ENCODE data around the gene ADGRB3.

The ADGRB3 gene

DNA sequence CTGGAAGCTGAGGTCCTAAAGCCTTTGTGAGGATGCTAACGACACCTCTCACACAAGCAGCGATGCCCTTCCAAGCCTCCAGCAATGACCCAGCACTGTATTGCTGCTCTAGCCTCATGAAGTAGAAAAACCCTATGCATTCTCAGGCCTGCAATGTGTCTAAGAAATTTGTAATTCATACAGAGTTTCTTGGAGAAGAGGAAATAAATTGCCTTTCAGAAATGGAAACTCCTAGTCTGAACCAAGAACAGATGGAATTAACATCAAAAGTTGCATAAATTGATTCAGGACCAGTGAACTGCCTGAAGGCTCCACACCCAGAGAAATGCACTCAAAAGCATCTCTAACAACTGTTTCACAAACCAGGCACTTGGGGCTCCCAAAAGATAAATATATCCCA, 353.6 kb downstream of the ADGRB3 start:
- no peaks in the 10 kb centered on the region for H3K9me3 ChIP-seq (ENCODE audit: control insufficient read depth, insufficient read depth, low read depth, low read length)
- no peaks in the 10 kb centered on the region for H3K4me1 ChIP-seq (ENCODE audit: control insufficient read depth, insufficient read depth, low read length)
- H3K36me3 ChIP-seq (ENCODE audit: control insufficient read depth, insufficient read depth, low read length): no peaks in the 10 kb centered on the region
- H3K9ac ChIP-seq (ENCODE audit: low read length): no peak overlapping the region
- H3K27me3 ChIP-seq (ENCODE audit: control insufficient read depth, insufficient read depth, low read length): no peaks in the 10 kb centered on the region
- H3K4me3 ChIP-seq (ENCODE audit: low read depth, low read length): no peak overlapping the region
- H3K27ac ChIP-seq (ENCODE audit: low read depth, low read length): no peak overlapping the region

DNA sequence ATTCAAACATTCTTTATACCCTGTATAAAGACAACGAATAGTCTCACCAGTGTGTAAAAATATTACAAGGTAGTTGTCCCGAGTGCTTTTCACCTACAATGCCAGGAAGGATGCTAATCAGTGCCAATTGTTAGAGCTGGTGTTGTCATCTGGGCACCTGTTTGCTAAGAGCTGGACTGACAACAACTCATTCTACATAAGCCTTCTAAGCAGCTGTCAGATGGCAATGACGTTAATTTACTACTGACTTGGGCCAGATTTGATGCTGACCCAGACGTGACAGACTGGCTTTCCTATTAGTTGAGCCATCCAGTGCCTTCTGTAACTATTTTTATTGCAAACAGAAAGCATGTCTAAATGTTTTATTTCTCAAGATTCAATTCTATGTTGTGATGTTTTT, 355.2 kb downstream of the ADGRB3 start:
- no peaks in the 10 kb centered on the region for H3K4me1 ChIP-seq (ENCODE audit: control insufficient read depth, insufficient read depth, low read length)
- no peaks in the 10 kb centered on the region for H3K27me3 ChIP-seq (ENCODE audit: control insufficient read depth, insufficient read depth, low read length)
- no peaks in the 10 kb centered on the region for H3K9me3 ChIP-seq (ENCODE audit: control insufficient read depth, insufficient read depth, low read depth, low read length)
- no peaks in the 10 kb centered on the region for H3K36me3 ChIP-seq (ENCODE audit: control insufficient read depth, insufficient read depth, low read length)
- no peak overlapping the region for H3K4me3 ChIP-seq (ENCODE audit: low read depth, low read length)
- H3K27ac ChIP-seq (ENCODE audit: low read depth, low read length): no peak overlapping the region
- H3K9ac ChIP-seq (ENCODE audit: low read length): no peak overlapping the region

DNA sequence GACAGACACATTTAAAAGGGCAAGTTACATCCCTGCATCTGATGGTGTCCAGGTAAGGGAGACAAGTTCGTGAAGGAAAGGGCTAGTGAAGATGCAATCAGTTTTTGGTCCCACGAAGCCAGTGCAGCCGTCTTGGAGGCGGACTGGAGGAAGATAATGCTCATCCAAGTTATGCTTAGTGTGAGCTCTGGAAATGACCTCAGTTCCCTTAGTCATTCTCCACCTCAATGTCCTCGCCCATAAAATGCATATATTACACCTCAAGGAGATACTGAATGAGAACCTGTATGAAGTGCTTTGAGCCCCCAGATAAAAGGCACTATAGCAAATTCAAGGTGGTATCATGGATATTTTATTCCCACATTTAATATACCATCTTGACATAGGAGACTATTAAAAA, 358.8 kb downstream of the ADGRB3 start:
- no peaks in the 10 kb centered on the region for H3K9me3 ChIP-seq (ENCODE audit: control insufficient read depth, insufficient read depth, low read depth, low read length)
- no peaks in the 10 kb centered on the region for H3K27me3 ChIP-seq (ENCODE audit: control insufficient read depth, insufficient read depth, low read length)
- H3K9ac ChIP-seq (ENCODE audit: low read length): no peak overlapping the region

DNA sequence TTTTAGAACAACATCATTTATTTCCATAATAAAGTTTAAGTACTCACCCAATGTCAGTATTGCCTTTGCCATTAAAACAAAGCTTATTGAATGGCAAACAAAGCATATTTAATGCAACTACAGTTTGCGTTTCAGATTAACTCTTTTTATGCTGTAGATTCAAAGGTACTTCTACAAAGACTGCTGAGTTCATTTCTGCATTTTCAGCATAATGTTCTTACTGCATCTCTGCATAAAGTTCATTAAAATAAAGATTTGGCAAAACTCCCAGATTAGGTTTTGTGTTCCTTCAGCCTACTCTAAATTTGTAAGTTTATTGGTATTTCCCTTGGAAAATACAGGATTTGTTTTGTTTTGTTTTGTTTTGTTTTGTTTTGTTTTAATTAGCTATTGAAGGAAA, 359.4 kb downstream of the ADGRB3 start:
- Histone ChIP-seq H3K27me3 (ENCODE audit: control insufficient read depth, insufficient read depth, low read length) (no peaks in the 10 kb centered on the region), H3K36me3 (ENCODE audit: control insufficient read depth, insufficient read depth, low read length) (no peaks in the 10 kb centered on the region), H3K4me1 (ENCODE audit: control insufficient read depth, insufficient read depth, low read length) (peaks cover 2% of the 10 kb centered on the region; the same call in 1 of the 2 replicates), H3K4me3 (ENCODE audit: low read depth, low read length) (no peak overlapping the region), H3K9me3 (ENCODE audit: control insufficient read depth, insufficient read depth, low read depth, low read length) (no peaks in the 10 kb centered on the region), H3K27ac (ENCODE audit: low read depth, low read length) (no peak overlapping the region), H3K9ac (ENCODE audit: low read length) (no peak overlapping the region)

More for the DNA sequence above, 358.8 kb downstream of the ADGRB3 start:
- H3K4me1 ChIP-seq (ENCODE audit: control insufficient read depth, insufficient read depth, low read length): peaks cover 2% of the 10 kb centered on the region; the same call in 1 of the 2 replicates
- no peak overlapping the region for H3K27ac ChIP-seq (ENCODE audit: low read depth, low read length)
- no peak overlapping the region for H3K4me3 ChIP-seq (ENCODE audit: low read depth, low read length)
- no peaks in the 10 kb centered on the region for H3K36me3 ChIP-seq (ENCODE audit: control insufficient read depth, insufficient read depth, low read length)

DNA sequence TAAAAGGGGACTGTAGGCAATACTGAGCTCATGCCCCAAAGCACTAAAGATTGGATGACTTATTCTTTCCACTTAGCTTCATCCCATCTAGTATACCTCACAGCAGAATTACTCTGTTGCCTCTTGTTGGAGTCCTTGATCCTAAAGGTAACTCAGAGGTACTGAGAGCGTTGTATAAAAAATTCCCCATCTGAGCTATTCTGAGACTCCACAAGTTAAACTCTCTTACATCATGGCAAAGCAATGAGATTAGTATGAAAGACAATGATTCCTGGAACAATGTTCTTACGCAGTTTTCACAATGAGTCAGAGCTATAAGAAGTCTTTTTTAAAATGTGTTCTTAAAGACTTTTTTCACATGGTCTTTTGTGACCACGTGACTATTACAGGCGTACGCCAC, 370.1 kb downstream of the ADGRB3 start:
- Histone ChIP-seq H3K27ac (ENCODE audit: low read depth, low read length) (no peak overlapping the region), H3K9ac (ENCODE audit: low read length) (no peak overlapping the region), H3K9me3 (ENCODE audit: control insufficient read depth, insufficient read depth, low read depth, low read length) (no peaks in the 10 kb centered on the region), H3K27me3 (ENCODE audit: control insufficient read depth, insufficient read depth, low read length) (no peaks in the 10 kb centered on the region), H3K4me1 (ENCODE audit: control insufficient read depth, insufficient read depth, low read length) (peaks cover 18% of the 10 kb centered on the region), H3K4me3 (ENCODE audit: low read depth, low read length) (no peak overlapping the region), H3K36me3 (ENCODE audit: control insufficient read depth, insufficient read depth, low read length) (no peaks in the 10 kb centered on the region)

DNA sequence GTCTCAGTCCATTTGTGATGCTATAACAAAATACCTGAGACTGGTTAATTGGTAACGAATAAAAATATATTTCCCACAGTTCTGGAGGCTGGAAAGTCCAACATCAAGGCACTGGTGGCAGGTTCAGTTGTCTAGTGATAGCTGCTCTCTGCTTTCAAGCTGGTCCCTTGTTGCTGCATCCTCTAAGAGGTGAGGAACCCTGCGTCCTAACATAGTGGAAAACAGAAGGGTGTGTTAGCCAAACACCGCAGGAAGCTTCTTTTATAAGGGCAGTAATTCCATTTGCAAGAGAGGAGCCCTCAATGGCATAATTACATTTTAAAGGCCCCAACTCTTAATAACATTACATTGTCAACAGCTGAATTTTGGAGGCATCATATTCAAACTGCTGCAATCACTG, 372.7 kb downstream of the ADGRB3 start:
- Histone ChIP-seq H3K27me3 (ENCODE audit: control insufficient read depth, insufficient read depth, low read length) (no peaks in the 10 kb centered on the region), H3K9ac (ENCODE audit: low read length) (no peak overlapping the region), H3K27ac (ENCODE audit: low read depth, low read length) (no peak overlapping the region), H3K36me3 (ENCODE audit: control insufficient read depth, insufficient read depth, low read length) (no peaks in the 10 kb centered on the region), H3K9me3 (ENCODE audit: control insufficient read depth, insufficient read depth, low read depth, low read length) (no peaks in the 10 kb centered on the region), H3K4me1 (ENCODE audit: control insufficient read depth, insufficient read depth, low read length) (peaks cover 26% of the 10 kb centered on the region), H3K4me3 (ENCODE audit: low read depth, low read length) (no peak overlapping the region)

DNA sequence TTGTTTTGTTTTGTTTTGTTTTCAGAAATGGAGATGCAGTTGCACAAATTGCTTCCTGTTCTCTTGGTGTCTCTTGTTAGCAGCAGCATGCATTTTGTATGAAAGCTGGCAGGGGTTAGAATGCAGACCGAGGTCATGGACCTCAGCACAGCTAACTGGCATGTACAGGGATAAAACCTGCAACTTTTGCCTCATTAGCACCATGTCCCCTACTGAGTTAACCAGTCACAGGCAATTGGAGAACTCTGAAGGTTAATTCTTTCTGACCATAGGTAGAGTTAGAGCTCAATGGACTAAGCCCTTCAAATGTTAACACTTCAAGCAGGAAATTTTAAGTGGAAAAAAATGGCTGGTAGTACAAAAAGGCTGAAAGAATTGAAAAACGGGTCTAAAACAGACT, 377.1 kb downstream of the ADGRB3 start:
- peaks cover 46% of the 10 kb centered on the region for H3K4me1 ChIP-seq (ENCODE audit: control insufficient read depth, insufficient read depth, low read length)
- no peaks in the 10 kb centered on the region for H3K9me3 ChIP-seq (ENCODE audit: control insufficient read depth, insufficient read depth, low read depth, low read length)
- no peak overlapping the region for H3K27ac ChIP-seq (ENCODE audit: low read depth, low read length)
- no peak overlapping the region for H3K9ac ChIP-seq (ENCODE audit: low read length)
- no peaks in the 10 kb centered on the region for H3K27me3 ChIP-seq (ENCODE audit: control insufficient read depth, insufficient read depth, low read length)
- H3K4me3 ChIP-seq (ENCODE audit: low read depth, low read length): no peak overlapping the region
- no peaks in the 10 kb centered on the region for H3K36me3 ChIP-seq (ENCODE audit: control insufficient read depth, insufficient read depth, low read length)

DNA sequence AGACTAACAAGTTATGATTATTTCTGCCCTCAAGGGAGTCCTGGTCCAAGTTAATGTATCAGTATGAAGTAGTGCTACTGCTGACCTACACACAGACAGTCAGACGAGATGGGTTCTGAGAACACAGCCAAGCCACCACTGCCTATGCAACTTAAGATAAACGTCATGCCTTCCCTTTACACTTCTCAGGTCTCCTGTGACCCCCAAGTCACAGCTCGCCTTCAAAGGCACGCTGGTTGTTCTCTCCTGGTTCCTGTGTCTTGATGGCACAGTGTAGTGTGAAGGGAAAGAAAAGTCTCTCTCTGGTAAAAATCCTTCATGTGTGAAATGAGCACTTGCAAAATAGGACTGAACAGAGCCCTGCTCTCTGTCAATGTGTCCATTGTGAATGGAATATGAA, 377.8 kb downstream of the ADGRB3 start:
- H3K9ac ChIP-seq (ENCODE audit: low read length): no peak overlapping the region
- no peaks in the 10 kb centered on the region for H3K9me3 ChIP-seq (ENCODE audit: control insufficient read depth, insufficient read depth, low read depth, low read length)
- no peak overlapping the region for H3K27ac ChIP-seq (ENCODE audit: low read depth, low read length)
- H3K4me3 ChIP-seq (ENCODE audit: low read depth, low read length): no peak overlapping the region
- H3K4me1 ChIP-seq (ENCODE audit: control insufficient read depth, insufficient read depth, low read length): peaks cover 40% of the 10 kb centered on the region
- H3K36me3 ChIP-seq (ENCODE audit: control insufficient read depth, insufficient read depth, low read length): no peaks in the 10 kb centered on the region
- no peaks in the 10 kb centered on the region for H3K27me3 ChIP-seq (ENCODE audit: control insufficient read depth, insufficient read depth, low read length)

DNA sequence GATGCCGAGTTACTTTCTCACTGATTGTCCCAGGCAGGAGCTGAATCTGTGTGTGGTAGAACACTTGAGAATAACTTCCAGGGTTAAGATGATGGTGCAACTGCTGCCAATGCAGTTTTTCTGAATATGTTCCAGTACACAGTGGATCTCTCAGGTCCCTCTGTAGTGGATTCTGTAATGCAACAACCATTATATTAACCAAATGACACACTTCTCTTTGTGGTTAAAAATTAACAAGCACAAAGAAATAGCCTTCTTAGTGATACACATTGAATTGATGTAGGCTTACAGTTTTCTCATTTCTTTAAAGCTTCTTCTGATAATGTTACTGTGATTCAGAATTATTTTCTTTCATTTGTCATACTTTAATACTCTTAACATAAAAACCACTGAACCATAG, 383.8 kb downstream of the ADGRB3 start:
- H3K27ac ChIP-seq (ENCODE audit: low read depth, low read length): no peak overlapping the region
- peaks cover 18% of the 10 kb centered on the region for H3K4me1 ChIP-seq (ENCODE audit: control insufficient read depth, insufficient read depth, low read length)
- no peak overlapping the region for H3K9ac ChIP-seq (ENCODE audit: low read length)
- no peaks in the 10 kb centered on the region for H3K9me3 ChIP-seq (ENCODE audit: control insufficient read depth, insufficient read depth, low read depth, low read length)
- no peaks in the 10 kb centered on the region for H3K36me3 ChIP-seq (ENCODE audit: control insufficient read depth, insufficient read depth, low read length)
- H3K4me3 ChIP-seq (ENCODE audit: low read depth, low read length): no peak overlapping the region
- no peaks in the 10 kb centered on the region for H3K27me3 ChIP-seq (ENCODE audit: control insufficient read depth, insufficient read depth, low read length)

DNA sequence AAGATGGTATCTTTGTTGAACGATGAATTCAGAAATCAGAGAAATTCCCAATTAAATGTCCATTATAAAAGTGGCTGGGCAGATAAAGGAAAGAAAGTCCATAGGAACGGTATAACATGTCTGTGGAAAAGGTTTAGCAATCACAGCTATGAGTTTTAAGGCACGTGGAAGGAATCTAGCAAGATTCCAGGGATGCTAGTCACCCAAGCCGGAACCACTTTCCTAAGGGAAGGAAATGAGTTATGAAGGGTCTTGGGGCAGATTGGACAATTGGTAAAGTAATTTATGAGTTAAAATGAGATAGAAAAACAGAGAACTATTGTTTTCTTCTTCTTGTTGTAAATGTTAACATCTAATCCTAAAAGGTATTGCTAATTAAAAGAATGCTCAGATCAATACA, 384.8 kb downstream of the ADGRB3 start:
- Histone ChIP-seq H3K27me3 (ENCODE audit: control insufficient read depth, insufficient read depth, low read length) (no peaks in the 10 kb centered on the region), H3K9me3 (ENCODE audit: control insufficient read depth, insufficient read depth, low read depth, low read length) (no peaks in the 10 kb centered on the region), H3K27ac (ENCODE audit: low read depth, low read length) (no peak overlapping the region), H3K36me3 (ENCODE audit: control insufficient read depth, insufficient read depth, low read length) (no peaks in the 10 kb centered on the region), H3K9ac (ENCODE audit: low read length) (no peak overlapping the region), H3K4me3 (ENCODE audit: low read depth, low read length) (no peak overlapping the region), H3K4me1 (ENCODE audit: control insufficient read depth, insufficient read depth, low read length) (peaks cover 18% of the 10 kb centered on the region)

DNA sequence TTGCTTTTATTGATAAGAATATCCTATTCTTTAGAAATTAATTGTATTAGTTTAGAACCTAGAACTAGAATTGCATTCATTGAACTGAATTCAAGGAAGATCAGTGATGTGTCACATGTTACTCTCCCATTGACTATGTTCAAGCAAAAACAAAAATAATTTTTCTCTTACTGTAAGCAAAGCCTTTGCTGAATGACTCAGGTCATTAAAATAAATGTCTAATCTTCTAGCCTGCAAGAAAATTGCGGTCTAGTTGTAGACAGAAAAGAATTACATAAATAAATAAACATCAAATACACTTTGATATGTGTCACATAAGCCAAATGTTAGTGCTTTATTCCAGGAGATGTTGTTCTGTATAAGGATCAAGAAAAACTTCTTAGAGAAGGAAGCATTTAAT, 387.9 kb downstream of the ADGRB3 start:
- H3K9ac ChIP-seq (ENCODE audit: low read length): no peak overlapping the region
- H3K27me3 ChIP-seq (ENCODE audit: control insufficient read depth, insufficient read depth, low read length): no peaks in the 10 kb centered on the region
- no peak overlapping the region for H3K4me3 ChIP-seq (ENCODE audit: low read depth, low read length)
- no peaks in the 10 kb centered on the region for H3K36me3 ChIP-seq (ENCODE audit: control insufficient read depth, insufficient read depth, low read length)
- H3K4me1 ChIP-seq (ENCODE audit: control insufficient read depth, insufficient read depth, low read length): peaks cover 3% of the 10 kb centered on the region; the same call in 1 of the 2 replicates
- no peaks in the 10 kb centered on the region for H3K9me3 ChIP-seq (ENCODE audit: control insufficient read depth, insufficient read depth, low read depth, low read length)
- no peak overlapping the region for H3K27ac ChIP-seq (ENCODE audit: low read depth, low read length)

DNA sequence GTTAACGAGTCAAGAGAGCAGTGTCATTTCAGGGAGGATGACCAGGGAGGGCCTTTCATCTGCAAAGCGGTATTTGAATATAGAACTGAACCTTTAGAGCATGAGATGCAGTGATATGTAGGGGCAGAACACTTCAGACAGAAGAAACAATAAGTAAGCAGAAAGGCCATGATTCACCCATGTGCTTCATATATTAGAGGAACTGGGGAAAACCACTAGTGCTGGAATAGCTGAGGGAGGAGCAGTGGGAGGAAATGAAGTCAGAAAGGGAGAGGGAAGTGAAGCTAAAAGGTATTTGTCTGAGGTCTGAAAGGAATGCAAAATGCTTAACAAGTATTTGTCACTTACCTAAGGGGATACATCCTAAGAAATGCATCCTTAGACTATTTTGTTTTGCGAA, 391.2 kb downstream of the ADGRB3 start:
- Histone ChIP-seq H3K9ac (ENCODE audit: low read length) (no peak overlapping the region), H3K36me3 (ENCODE audit: control insufficient read depth, insufficient read depth, low read length) (no peaks in the 10 kb centered on the region), H3K27me3 (ENCODE audit: control insufficient read depth, insufficient read depth, low read length) (no peaks in the 10 kb centered on the region), H3K4me3 (ENCODE audit: low read depth, low read length) (no peak overlapping the region), H3K27ac (ENCODE audit: low read depth, low read length) (no peak overlapping the region), H3K9me3 (ENCODE audit: control insufficient read depth, insufficient read depth, low read depth, low read length) (no peaks in the 10 kb centered on the region), H3K4me1 (ENCODE audit: control insufficient read depth, insufficient read depth, low read length) (peaks cover 3% of the 10 kb centered on the region; the same call in 1 of the 2 replicates)

Measured in HUES6 (cell line).